HepG2 (cell line): ENCODE data around the gene WDR53. TPM values are rescaled to one million over a fixed set of nuclear protein-coding genes. Genes with fewer than 3 reads are reported as not detected.

Source experiments
- ATF1 ChIP-seq: IDR thresholded peaks from 2 replicates; pipeline ENCODE4 v1.6.1; 2016; ENCODE audit warnings: mild to moderate bottlenecking, control low read depth
- FOXM1 ChIP-seq: sonication (generic); formaldehyde crosslinking; IDR thresholded peaks from 2 replicates; pipeline ENCODE4 v1.5.0; 2020; ENCODE audit warnings: missing genetic modification reagents
- IKZF4 ChIP-seq: sonication (generic); formaldehyde crosslinking; IDR thresholded peaks from 2 replicates; pipeline ENCODE4 v1.5.1; 2020; ENCODE audit warnings: borderline replicate concordance, mild to moderate bottlenecking, low read depth, missing genetic modification reagents; ENCODE audit errors: not compliant biosample characterization
- JDP2 ChIP-seq: sonication (generic); formaldehyde crosslinking; IDR thresholded peaks from 2 replicates; pipeline ENCODE4 v1.8.1; 2022; ENCODE audit warnings: missing genetic modification reagents, borderline replicate concordance
- NCOA5 ChIP-seq: sonication (generic); formaldehyde crosslinking; IDR thresholded peaks from 2 replicates; pipeline ENCODE4 v1.4.0; 2020; ENCODE audit warnings: missing genetic modification reagents
- PITX1 ChIP-seq: sonication (generic); formaldehyde crosslinking; IDR thresholded peaks from 2 replicates; pipeline ENCODE4 v1.5.1; 2020; ENCODE audit warnings: mild to moderate bottlenecking, missing genetic modification reagents
- RFXAP ChIP-seq: sonication (generic); formaldehyde crosslinking; IDR thresholded peaks from 2 replicates; pipeline ENCODE4 v1.4.0; 2020; ENCODE audit warnings: missing genetic modification reagents, borderline replicate concordance
- SOX6 ChIP-seq, 2 experiments: fragments of 450-650 bp in 1 of 2; sonication (generic) in 1 of 2; formaldehyde crosslinking in 1 of 2; IDR thresholded peaks; 2 replicates each; pipeline versions ENCODE4 v1.4.0 to v1.6.1; 2017 to 2020; ENCODE audit warnings: antibody characterized with exemption in 1 of 2, mild to moderate bottlenecking in 1 of 2, missing genetic modification reagents in 1 of 2
- TBX2 ChIP-seq: sonication (generic); formaldehyde crosslinking; IDR thresholded peaks from 2 replicates; pipeline ENCODE4 v1.5.0; 2020; ENCODE audit warnings: missing genetic modification reagents, mild to moderate bottlenecking, borderline replicate concordance
- ZNF20 ChIP-seq: sonication (generic); formaldehyde crosslinking; IDR thresholded peaks from 2 replicates; pipeline ENCODE4 v1.4.0; 2020; ENCODE audit warnings: mild to moderate bottlenecking, moderate library complexity, missing genetic modification reagents
- ZNF501 ChIP-seq: sonication (generic); formaldehyde crosslinking; IDR thresholded peaks from 2 replicates; pipeline ENCODE4 v1.5.1; 2020; ENCODE audit warnings: mild to moderate bottlenecking, moderate library complexity, missing genetic modification reagents
- ZNF547 ChIP-seq: sonication (generic); formaldehyde crosslinking; IDR thresholded peaks from 2 replicates; pipeline ENCODE4 v1.5.1; 2020; ENCODE audit warnings: mild to moderate bottlenecking, missing genetic modification reagents
- ZNF550 ChIP-seq: sonication (generic); formaldehyde crosslinking; IDR thresholded peaks from 2 replicates; pipeline ENCODE4 v1.4.0; 2020; ENCODE audit warnings: mild to moderate bottlenecking, missing genetic modification reagents, borderline replicate concordance
- ZNF839 ChIP-seq: sonication (generic); formaldehyde crosslinking; IDR thresholded peaks from 2 replicates; pipeline ENCODE4 v1.4.0; 2020; ENCODE audit warnings: missing genetic modification reagents, mild to moderate bottlenecking, borderline replicate concordance
- ZNF883 ChIP-seq: sonication (generic); formaldehyde crosslinking; IDR thresholded peaks from 2 replicates; pipeline ENCODE4 v1.5.1; 2020; ENCODE audit warnings: mild to moderate bottlenecking, missing genetic modification reagents; ENCODE audit errors: not compliant biosample characterization
- polyA plus RNA-seq, 8 experiments: library from polyadenylated mRNA; depleted of rRNA in 3 of 8; stranded (reverse) in 7 of 8; unstranded in 1 of 8; fragments of >200 nt; fragmentation: Illumina TruSeq in 4 of 8; extraction: Trizol in 4 of 8; gene quantifications; 2 replicates each; pipeline versions ENCODE4 v1.2.1 to v1.2.3, GENCODE V29; 2011 to 2016; ENCODE audit warnings: low read depth in 4 of 8, missing spikeins in 1 of 8, mixed read lengths in 1 of 8; ENCODE audit not compliant: insufficient read depth in 1 of 8
- total RNA-seq, 5 experiments: library from RNA; depleted of rRNA; stranded (reverse); fragments of >200 nt; fragmentation: Illumina TruSeq; extraction: Trizol; gene quantifications; 2 replicates each; pipeline ENCODE4 v1.2.3, GENCODE V29; 2016; ENCODE audit warnings: low read depth in 1 of 5
- TF ChIP-seq, protein P1 (sequence below): IDR thresholded peaks from 2 replicates; pipeline ENCODE4 v1.6.1; 2016; ENCODE audit warnings: missing biosample characterization, missing genetic modification reagents, low read depth
- TF ChIP-seq, protein P2 (sequence below): sonication (generic); formaldehyde crosslinking; IDR thresholded peaks from 2 replicates; pipeline ENCODE4 v1.4.0; 2020; ENCODE audit warnings: mild to moderate bottlenecking, low read depth, missing genetic modification reagents
- TF ChIP-seq, protein P3 (sequence below): sonication (generic); formaldehyde crosslinking; IDR thresholded peaks from 2 replicates; pipeline ENCODE4 v1.4.0; 2020; ENCODE audit warnings: mild to moderate bottlenecking, missing genetic modification reagents
- TF ChIP-seq, protein P4 (sequence below): IDR thresholded peaks from 2 replicates; pipeline ENCODE4 v1.6.1; 2016
- TF ChIP-seq, protein P5 (sequence below): sonication (generic); formaldehyde crosslinking; IDR thresholded peaks from 2 replicates; pipeline ENCODE4 v1.4.0; 2020; ENCODE audit warnings: mild to moderate bottlenecking, missing genetic modification reagents

The WDR53 gene
- total and polyA plus RNA-seq, 2 of the 13 experiments (the other 11 are each of a cell fraction or from before 2014, with no cell fraction given), result 3.5 to 7.7 TPM

DNA sequence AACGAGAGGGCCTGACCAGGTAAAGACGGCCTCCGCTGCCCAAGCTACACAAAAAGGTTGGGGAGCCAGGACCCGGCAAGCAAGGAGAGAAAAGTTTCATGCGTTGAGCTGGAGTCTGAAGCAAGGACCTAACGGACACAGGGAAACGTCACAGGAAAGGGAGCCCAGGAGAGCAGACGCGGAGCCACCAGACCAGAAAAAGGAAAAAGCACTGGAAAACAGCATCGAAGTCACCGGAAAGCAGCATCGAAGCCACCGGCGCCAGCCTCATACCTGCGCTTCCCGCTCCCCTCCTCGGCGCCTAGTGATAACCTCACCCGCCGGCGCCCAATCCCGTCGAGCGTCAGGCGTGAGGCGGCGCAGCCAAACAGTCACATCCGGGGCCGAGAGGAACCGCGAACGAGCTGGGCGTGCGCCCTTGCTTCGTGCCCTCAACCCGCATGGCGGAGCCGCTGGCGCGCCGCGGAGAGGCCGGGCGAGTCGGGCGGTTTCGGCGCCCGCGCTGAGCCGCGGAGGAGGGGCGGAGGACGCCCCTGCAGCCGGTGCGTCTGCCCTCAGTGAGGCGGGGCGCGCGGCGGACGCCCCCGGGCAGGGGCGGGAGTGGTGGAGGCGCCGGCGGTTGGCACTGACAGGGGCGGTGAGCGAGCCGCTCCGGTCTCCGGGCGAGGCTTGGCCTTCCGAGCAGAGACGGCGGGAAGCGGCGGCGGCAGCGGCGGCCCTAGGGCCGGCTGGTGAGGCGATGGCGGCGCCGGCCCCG is at the start of gene WDR53, which contains the start of gene FBXO45 (continued):
- peak; percentile 93; the same call in 1 of the 2 replicates for TF ChIP-seq RFXAP (CRISPR knock-in tag)
- TF ChIP-seq ZNF550, result 0 out of 2 replicates have a peak, but pooled peaks have one; percentile 87
- TF ChIP-seq ZNF20 (CRISPR knock-in tag), result no peak
- no peak; the same call in 1 of the 2 replicates for TF ChIP-seq FOXM1 (CRISPR knock-in tag)
- no peak for TF ChIP-seq NCOA5 (CRISPR knock-in tag)
- no peak for TF ChIP-seq SOX6 (IDR thresholded peaks at IDR 0.05)
- peak; percentile 35; the same call in 1 of the 2 replicates for TF ChIP-seq SOX6 (CRISPR knock-in tag; IDR thresholded peaks at IDR 0.05)
- TF ChIP-seq, protein P1, sequence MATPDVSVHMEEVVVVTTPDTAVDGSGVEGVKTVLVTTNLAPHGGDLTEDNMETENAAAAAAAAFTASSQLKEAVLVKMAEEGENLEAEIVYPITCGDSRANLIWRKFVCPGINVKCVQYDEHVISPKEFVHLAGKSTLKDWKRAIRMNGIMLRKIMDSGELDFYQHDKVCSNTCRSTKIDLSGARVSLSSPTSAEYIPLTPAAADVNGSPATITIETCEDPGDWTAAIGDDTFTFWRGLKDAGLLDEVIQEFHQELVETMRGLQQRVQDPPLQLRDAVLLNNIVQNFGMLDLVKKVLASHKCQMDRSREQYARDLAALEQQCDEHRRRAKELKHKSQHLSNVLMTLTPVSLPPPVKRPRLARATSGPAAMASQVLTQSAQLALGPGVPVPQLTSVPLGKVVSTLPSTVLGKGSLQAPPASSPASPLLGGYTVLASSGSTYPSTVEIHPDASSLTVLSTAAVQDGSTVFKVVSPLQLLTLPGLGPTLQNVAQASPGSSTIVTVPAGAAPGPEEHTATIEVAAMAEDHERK (CRISPR knock-in tag), result peak; percentile 88
- no peak for TF ChIP-seq JDP2 (CRISPR knock-in tag)
- TF ChIP-seq, protein P2, sequence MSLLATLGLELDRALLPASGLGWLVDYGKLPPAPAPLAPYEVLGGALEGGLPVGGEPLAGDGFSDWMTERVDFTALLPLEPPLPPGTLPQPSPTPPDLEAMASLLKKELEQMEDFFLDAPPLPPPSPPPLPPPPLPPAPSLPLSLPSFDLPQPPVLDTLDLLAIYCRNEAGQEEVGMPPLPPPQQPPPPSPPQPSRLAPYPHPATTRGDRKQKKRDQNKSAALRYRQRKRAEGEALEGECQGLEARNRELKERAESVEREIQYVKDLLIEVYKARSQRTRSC (CRISPR knock-in tag), result no peak
- TF ChIP-seq TBX2 (CRISPR knock-in tag), result peak; percentile 86
- peak; percentile 99 for TF ChIP-seq ATF1
- TF ChIP-seq ZNF501 (CRISPR knock-in tag), result peak; percentile 66
- TF ChIP-seq, protein P3, sequence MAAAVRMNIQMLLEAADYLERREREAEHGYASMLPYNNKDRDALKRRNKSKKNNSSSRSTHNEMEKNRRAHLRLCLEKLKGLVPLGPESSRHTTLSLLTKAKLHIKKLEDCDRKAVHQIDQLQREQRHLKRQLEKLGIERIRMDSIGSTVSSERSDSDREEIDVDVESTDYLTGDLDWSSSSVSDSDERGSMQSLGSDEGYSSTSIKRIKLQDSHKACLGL (CRISPR knock-in tag), result peak; percentile 80
- TF ChIP-seq, protein P4, sequence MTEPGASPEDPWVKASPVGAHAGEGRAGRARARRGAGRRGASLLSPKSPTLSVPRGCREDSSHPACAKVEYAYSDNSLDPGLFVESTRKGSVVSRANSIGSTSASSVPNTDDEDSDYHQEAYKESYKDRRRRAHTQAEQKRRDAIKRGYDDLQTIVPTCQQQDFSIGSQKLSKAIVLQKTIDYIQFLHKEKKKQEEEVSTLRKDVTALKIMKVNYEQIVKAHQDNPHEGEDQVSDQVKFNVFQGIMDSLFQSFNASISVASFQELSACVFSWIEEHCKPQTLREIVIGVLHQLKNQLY (CRISPR knock-in tag), result 0 out of 2 replicates have a peak, but pooled peaks have one; percentile 22
- peak; percentile 84 for TF ChIP-seq ZNF883 (CRISPR knock-in tag)
- TF ChIP-seq, protein P5, sequence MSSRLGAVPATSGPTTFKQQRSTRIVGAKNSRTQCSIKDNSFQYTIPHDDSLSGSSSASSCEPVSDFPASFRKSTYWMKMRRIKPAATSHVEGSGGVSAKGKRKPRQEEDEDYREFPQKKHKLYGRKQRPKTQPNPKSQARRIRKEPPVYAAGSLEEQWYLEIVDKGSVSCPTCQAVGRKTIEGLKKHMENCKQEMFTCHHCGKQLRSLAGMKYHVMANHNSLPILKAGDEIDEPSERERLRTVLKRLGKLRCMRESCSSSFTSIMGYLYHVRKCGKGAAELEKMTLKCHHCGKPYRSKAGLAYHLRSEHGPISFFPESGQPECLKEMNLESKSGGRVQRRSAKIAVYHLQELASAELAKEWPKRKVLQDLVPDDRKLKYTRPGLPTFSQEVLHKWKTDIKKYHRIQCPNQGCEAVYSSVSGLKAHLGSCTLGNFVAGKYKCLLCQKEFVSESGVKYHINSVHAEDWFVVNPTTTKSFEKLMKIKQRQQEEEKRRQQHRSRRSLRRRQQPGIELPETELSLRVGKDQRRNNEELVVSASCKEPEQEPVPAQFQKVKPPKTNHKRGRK (CRISPR knock-in tag), result no peak
- TF ChIP-seq ZNF839 (CRISPR knock-in tag), result no peak
- peak; percentile 78 for TF ChIP-seq PITX1 (CRISPR knock-in tag)
- TF ChIP-seq IKZF4 (CRISPR knock-in tag), result peak; percentile 74
- peak; percentile 83 for TF ChIP-seq ZNF547 (CRISPR knock-in tag)
